ENCODE measurements around the gene C1orf159. TPM values are rescaled to one million over a fixed set of nuclear protein-coding genes. Genes with fewer than 3 reads are reported as not detected.

Gene C1orf159
- total and polyA plus RNA-seq, 9 of the 15 experiments (the other 6 are each of a cell fraction or from before 2014, with no cell fraction given), result 0.28 to 54.9 (median 10.6) TPM

DNA sequence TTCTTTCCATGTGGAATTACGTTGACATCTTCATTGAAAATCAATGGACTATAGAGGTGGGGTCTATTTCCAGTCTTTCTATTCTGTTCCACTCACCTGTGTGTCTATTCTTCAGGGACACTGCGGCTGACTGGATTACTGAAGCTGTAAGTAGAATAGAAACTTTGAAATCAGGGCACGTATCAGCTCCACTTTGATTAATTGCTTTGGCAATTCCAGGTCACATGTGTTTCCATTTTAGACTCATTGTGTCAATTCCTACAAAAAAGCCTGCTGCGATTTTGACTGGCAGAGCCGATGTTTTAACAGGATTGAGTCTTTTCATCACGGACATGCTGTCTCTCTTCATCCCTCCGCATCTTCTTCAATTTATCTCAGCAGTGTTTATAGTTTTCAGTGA lies 20.9 kb downstream of the C1orf159 start:
- Histone ChIP-seq H3K9me3 (replicated peaks; ENCODE audit: control insufficient read depth, insufficient read depth, low read depth, low read length) (peaks cover 2% of the 10 kb centered on the region; the same call in 1 of the 2 replicates), H3K27me3 (ENCODE audit: control insufficient read depth in 2 of 2, insufficient read depth in 2 of 2, low read length in 2 of 2) (no peaks in the 10 kb centered on the region), H2AFZ (ENCODE audit: low read depth, low read length) (no peak overlapping the region), H3K27ac (ENCODE audit: extremely low read depth, low read depth, low read length) (no peak overlapping the region), H3K36me3 (ENCODE audit: control insufficient read depth, insufficient read depth, low read length) (no peaks in the 10 kb centered on the region), H4K20me1 (replicated peaks; ENCODE audit: control insufficient read depth, insufficient read depth, low read length) (no peaks in the 10 kb centered on the region), H3K79me2 (ENCODE audit: control insufficient read depth, insufficient read depth, low read length) (no peaks in the 10 kb centered on the region), H3K4me3 (no peak overlapping the region), H3K4me1 (replicated peaks in 1 of 2; ENCODE audit: control insufficient read depth in 2 of 2, insufficient read depth in 2 of 2, low read length in 2 of 2) (peaks cover 0 to 26% of the 10 kb centered on the region in 2 experiments; a peak in 3 of 5 replicates), H3K9me1 (ENCODE audit: control insufficient read depth, insufficient read depth, low read length) (peaks cover 3% of the 10 kb centered on the region), H3K4me2 (ENCODE audit: insufficient read depth, low read length) (no peak overlapping the region), H3K9ac (ENCODE audit: insufficient read depth in 1 of 2, low read depth in 2 of 2, low read length in 2 of 2) (no peak overlapping the region)
- WGBS (ENCODE audit: insufficient coverage, low coverage, missing lambda C conversion rate), result 95% methylated on average over 7 of the region's 7 CpGs
- TF ChIP-seq TBP (optimal IDR thresholded peaks at IDR 0.05; ENCODE audit: low read depth, low read length), result no peak
- no peak for TF ChIP-seq ZNF408 (CRISPR knock-in tag; IDR thresholded peaks at IDR 0.05; ENCODE audit: low read depth)
- no peak for TF ChIP-seq MITF (IDR thresholded peaks at IDR 0.05)
- TF ChIP-seq HNRNPUL1 (IDR thresholded peaks at IDR 0.05; ENCODE audit: low read length), result no peak
- no peak for TF ChIP-seq NCOA4 (IDR thresholded peaks at IDR 0.05; ENCODE audit: partially characterized antibody)
- TF ChIP-seq DEAF1 (CRISPR knock-in tag; IDR thresholded peaks at IDR 0.05), result no peak
- no peak for TF ChIP-seq GATAD2A (IDR thresholded peaks at IDR 0.05)
- no peak for TF ChIP-seq FOXA1 (IDR thresholded peaks at IDR 0.05; ENCODE audit: borderline replicate concordance)
- no peak for TF ChIP-seq ZSCAN32 (CRISPR knock-in tag; IDR thresholded peaks at IDR 0.05)
- TF ChIP-seq RBM34 (IDR thresholded peaks at IDR 0.05; ENCODE audit: borderline replicate concordance, insufficient read depth, low read length), result no peak
- TF ChIP-seq HDAC8 (tag; IDR thresholded peaks at IDR 0.05), result no peak
- TF ChIP-seq CC2D1A (IDR thresholded peaks at IDR 0.05), result no peak
- TF ChIP-seq TBL1XR1 (IDR thresholded peaks at IDR 0.05; ENCODE audit: low read length in 2 of 2), result no peak
- no peak for TF ChIP-seq GTF2A2 (tag; IDR thresholded peaks at IDR 0.05)
- TF ChIP-seq, protein P1, sequence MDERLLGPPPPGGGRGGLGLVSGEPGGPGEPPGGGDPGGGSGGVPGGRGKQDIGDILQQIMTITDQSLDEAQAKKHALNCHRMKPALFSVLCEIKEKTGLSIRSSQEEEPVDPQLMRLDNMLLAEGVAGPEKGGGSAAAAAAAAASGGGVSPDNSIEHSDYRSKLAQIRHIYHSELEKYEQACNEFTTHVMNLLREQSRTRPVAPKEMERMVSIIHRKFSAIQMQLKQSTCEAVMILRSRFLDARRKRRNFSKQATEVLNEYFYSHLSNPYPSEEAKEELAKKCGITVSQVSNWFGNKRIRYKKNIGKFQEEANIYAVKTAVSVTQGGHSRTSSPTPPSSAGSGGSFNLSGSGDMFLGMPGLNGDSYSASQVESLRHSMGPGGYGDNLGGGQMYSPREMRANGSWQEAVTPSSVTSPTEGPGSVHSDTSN (CRISPR knock-in tag; IDR thresholded peaks at IDR 0.05; ENCODE audit: low read depth), result no peak
- TF ChIP-seq, protein P1 (tag; conservative IDR thresholded peaks at IDR 0.05; ENCODE audit: low read depth), result no peak
- in situ Hi-C loops (cut with MboI), result no loop called here
- ChIA-PET CTCF (ENCODE audit: low intra/inter-chr PET ratio) (no interaction called here), POLR2A (no interaction called here)
- no TSS peak for BruUV-seq (replicated peaks)
- FAIRE-seq, result no peak
- no peak for DNase-seq (ENCODE audit: extremely low read depth in 1 of 4, low spot score in 3 of 4)
- no peak for ATAC-seq
- intact Hi-C loops (cut with micrococcal nuclease), result no loop called here
